ENCODE measurements around the gene KCNJ11. TPM values are rescaled to one million over a fixed set of nuclear protein-coding genes. Genes with fewer than 3 reads are reported as not detected.

Gene KCNJ11
- total RNA-seq = not detected in 2 replicates

DNA sequence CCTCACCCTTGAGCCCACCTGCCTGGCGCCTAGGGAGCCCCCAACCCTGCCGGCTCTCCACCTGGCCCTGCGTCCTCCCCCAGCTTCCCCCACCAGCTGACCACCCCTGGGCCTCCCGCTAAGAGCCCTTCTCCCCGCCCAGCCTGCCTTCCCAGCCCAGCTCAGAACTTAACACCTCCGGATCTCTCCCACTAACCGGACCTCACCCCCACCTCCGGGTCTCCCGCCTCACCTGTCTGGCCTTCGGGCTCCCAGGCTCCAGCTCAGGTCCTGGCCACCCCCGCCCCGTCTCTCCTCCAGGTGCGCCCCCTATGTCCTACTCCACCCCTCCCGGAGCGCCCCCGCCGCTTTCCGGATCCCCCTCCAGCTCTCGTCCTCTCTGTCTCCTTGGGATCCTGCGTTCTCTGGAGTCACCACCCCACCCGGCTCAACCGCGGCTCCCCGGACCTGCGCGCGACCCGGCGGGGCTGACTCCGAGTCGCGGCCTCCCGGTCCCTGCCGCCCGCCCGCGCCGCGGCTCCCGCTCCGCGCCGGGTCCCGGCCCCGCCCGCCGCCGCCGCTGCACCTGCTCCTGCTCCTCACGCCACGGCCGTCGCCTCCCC lies at the start of gene KCNJ11:
Gene KCNJ11, minus strand, starts transcription at position 51 of the 602 bp plus-strand sequence. CDS start 568 bp downstream, outside the sequence.

GRCh38 chr11:17351510-17352176 lies 36.8 kb downstream of the KCNJ11 start, which contains the start of gene NCR3LG1:
TSS of gene NCR3LG1 (plus strand) at chr11:17351800. CDS start at chr11:17351970, 170 bp downstream.

Other genes starting within 250 kb of the KCNJ11 start
- 88.5 and 110 TPM in 2 replicates for gene PIK3C2A, start 180.7 kb downstream of the KCNJ11 start, total RNA-seq
- 131 and 216 TPM in 2 replicates for gene NUCB2, start 111.9 kb downstream of the KCNJ11 start, total RNA-seq
- gene NCR3LG1, start 36.9 kb downstream of the KCNJ11 start, total RNA-seq = 5.6 and 11.1 TPM in 2 replicates
- gene ABCC8, start 88.2 kb upstream of the KCNJ11 start, total RNA-seq = not detected in 2 replicates
- gene USH1C, start 155.8 kb upstream of the KCNJ11 start, total RNA-seq = not detected in 2 replicates
- gene OTOG, start 158.6 kb upstream of the KCNJ11 start, total RNA-seq = not detected in 2 replicates

Data from smooth muscle cell of the umbilical artery (primary cell).